Chondrocyte (in vitro differentiated cells): ENCODE measurements around the gene UPF3B. TPM values are rescaled to one million over a fixed set of nuclear protein-coding genes. Genes with fewer than 3 reads are reported as not detected.
"Not testable (repeated sequence)": the region's sequence is repeated elsewhere in the genome, so short reads cannot be mapped to it uniquely, and the experiment has no call there.

Source experiments
- DNase-seq: peaks from one replicate; pipeline ENCODE4 v3.0.0; 2021; ENCODE audit warnings: mixed read lengths, low spot score
- H3K27ac Mint-ChIP-seq: one replicate; pipeline ENCODE4 v1.8.0; 2021; ENCODE audit warnings: mild to moderate bottlenecking, moderate library complexity, mixed read lengths; ENCODE audit not compliant: unreplicated experiment
- H3K27me3 Mint-ChIP-seq: 2 replicates; pipeline ENCODE4 v1.8.0; 2021; ENCODE audit warnings: low read depth, mixed read lengths
- H3K36me3 Mint-ChIP-seq: 2 replicates; pipeline ENCODE4 v1.8.0; 2021; ENCODE audit warnings: low read depth, mixed read lengths
- H3K4me1 Mint-ChIP-seq: 2 replicates; pipeline ENCODE4 v1.8.0; 2021; ENCODE audit warnings: low read depth, mild to moderate bottlenecking, mixed read lengths
- H3K4me3 Mint-ChIP-seq: one replicate; pipeline ENCODE4 v1.8.0; 2021; ENCODE audit warnings: mild to moderate bottlenecking, moderate library complexity, mixed read lengths; ENCODE audit not compliant: unreplicated experiment
- H3K9me3 Mint-ChIP-seq: 2 replicates; pipeline ENCODE4 v1.8.0; 2021; ENCODE audit warnings: low read depth, mixed read lengths
- CTCF ChIP-seq: fragments of 200-600 bp; sonication (generic); IDR thresholded peaks from 2 replicates; pipeline ENCODE4 v1.5.0; 2021; ENCODE audit warnings: antibody characterized with exemption, mild to moderate bottlenecking, moderate library complexity
- total RNA-seq: library from RNA; stranded (reverse); gene quantifications from 3 replicates; pipeline ENCODE4 v1.2.1, GENCODE V29; 2021

UPF3B gene
- total RNA-seq, 1 donor from 2014 or later = 7.2 TPM

DNA sequence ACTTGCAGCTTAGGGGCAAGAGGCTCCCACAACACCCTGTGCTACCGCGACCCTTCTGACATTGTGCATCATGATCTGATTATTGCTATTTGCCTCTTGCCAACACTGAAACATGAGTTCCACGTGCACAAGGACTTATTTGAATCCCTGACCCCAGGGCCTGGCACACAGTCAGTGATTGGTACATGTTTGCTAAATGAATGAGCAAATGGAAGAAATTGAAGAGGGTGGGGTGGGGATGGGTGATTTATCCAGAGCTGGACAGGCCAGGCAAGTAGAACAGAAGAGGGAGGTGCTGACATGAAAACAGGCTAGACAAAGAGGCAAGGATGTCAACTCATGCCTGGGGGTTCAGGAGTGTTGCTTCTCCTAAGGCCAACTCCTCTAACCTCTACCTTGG lies 36.5 kb downstream of the UPF3B start:
- H3K27me3 Mint-ChIP-seq = no peaks in the 10 kb centered on the region
- H3K4me1 Mint-ChIP-seq = no peaks in the 10 kb centered on the region
- no peak for TF ChIP-seq CTCF
- H3K36me3 Mint-ChIP-seq = no peaks in the 10 kb centered on the region
- no peak overlapping the region for H3K27ac Mint-ChIP-seq
- H3K9me3 Mint-ChIP-seq = peaks cover 10% of the 10 kb centered on the region
- no peak overlapping the region for H3K4me3 Mint-ChIP-seq
- no peak for DNase-seq

- DNase-seq = no peak
- Mint-ChIP-seq H3K9me3 (peaks cover 20% of the 10 kb centered on the region), H3K36me3 (peaks cover 2% of the 10 kb centered on the region), H3K27me3 (no peaks in the 10 kb centered on the region), H3K4me3 (no peak overlapping the region), H3K27ac (no peak overlapping the region), H3K4me1 (no peaks in the 10 kb centered on the region)
- TF ChIP-seq CTCF = no peak
These were observed 43.5 kb downstream of the UPF3B start for GRCh38 chrX:119809185-119809666.

DNA sequence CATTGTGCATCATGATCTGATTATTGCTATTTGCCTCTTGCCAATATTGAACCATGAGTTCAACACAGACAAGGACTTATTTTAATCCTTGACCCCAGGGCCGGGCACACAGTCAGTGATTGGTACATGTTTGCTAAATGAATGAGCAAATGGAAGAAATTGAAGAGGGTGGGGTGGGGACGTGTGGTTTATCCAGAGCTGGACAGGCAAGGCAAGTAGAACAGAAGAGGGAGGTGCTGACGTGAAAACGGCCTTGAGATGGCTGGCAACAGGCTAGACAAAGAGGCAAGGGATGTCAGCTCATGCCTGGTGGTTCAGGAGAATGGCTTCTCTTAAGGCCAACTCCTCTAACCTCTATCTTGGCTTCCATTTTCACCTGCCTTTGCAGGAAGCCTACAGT lies 44.3 kb downstream of the UPF3B start:
- not testable (repeated sequence) for DNase-seq, H3K4me3 Mint-ChIP-seq, H3K27ac Mint-ChIP-seq, H3K4me1 Mint-ChIP-seq, H3K27me3 Mint-ChIP-seq, H3K36me3 Mint-ChIP-seq
- H3K9me3 Mint-ChIP-seq = peaks cover 17% of the 10 kb centered on the region

- TF ChIP-seq CTCF = no peak
These were observed 50.2 kb downstream of the UPF3B start for GRCh38 chrX:119802546-119802945.

DNA sequence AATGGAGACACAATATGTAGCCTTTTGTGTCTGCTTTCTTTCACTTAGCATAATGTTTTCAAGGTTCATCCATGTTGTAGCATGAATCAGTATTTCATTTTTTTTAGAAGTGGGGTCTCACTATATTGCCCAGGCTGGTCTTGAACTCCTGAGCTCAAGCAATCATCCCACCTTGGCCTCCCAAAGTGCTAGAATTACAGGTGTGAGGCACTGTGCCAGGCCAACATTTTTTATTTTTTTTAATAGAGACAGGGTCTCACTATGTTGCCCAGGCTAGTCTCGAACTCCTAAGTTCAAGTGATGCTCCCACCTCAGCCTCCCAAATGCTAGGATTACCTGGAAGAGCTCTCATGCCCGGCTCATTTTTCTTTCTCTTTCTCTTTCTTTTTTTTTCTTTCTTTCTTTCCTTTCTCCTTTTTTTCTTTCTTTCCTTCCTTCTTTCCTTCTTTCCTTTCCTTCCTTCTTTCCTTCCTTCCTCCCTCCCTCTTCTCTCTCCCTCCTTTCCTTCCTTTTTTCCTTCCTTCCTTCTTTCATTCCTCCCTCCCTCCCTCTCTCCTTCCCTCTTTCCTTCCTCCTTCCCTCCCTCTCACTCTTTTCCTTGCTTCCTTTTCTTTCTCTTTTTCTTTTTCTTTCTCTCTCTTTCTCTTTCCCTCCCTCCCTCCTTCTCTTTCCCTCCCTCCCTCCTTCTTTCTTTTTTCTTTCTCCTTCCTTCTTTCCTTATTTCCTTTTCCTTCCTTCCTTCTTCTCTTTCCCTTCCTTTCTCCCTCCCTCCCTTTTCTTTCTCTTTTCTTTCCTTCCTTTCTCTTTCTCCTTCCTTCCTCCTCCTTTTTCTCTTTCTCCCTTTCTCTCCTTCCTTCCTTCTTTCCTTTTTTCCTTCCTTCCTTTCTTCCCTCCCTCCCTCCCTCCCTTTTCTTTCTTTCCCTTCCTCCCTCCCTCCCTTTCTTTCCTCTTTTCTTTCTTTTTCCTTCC lies 51.2 kb downstream of the UPF3B start:
- H3K36me3 Mint-ChIP-seq = peaks cover 2% of the 10 kb centered on the region
- no peak for TF ChIP-seq CTCF
- no peak overlapping the region for H3K27ac Mint-ChIP-seq
- no peak for DNase-seq
- H3K27me3 Mint-ChIP-seq = no peaks in the 10 kb centered on the region
- H3K4me3 Mint-ChIP-seq = no peak overlapping the region
- H3K4me1 Mint-ChIP-seq = no peaks in the 10 kb centered on the region
- peaks cover 11% of the 10 kb centered on the region for H3K9me3 Mint-ChIP-seq

More at GRCh38 chrX:119802546-119802945, 50.2 kb downstream of the UPF3B start:
- DNase-seq = no peak
- Mint-ChIP-seq H3K4me3 (no peak overlapping the region), H3K27ac (no peak overlapping the region), H3K36me3 (peaks cover 2% of the 10 kb centered on the region), H3K4me1 (no peaks in the 10 kb centered on the region), H3K27me3 (no peaks in the 10 kb centered on the region), H3K9me3 (peaks cover 14% of the 10 kb centered on the region)
